ENCODE results near the gene SCO2. TPM values are rescaled to one million over a fixed set of nuclear protein-coding genes. Genes with fewer than 3 reads are reported as not detected.
A peak's percentile ranks its signal among the peaks of the same experiment; 100 is the strongest.

Gene SCO2
- polyA plus RNA-seq, 1 donor (not counting 4 experiments of a cell fraction or from before 2014, with no cell fraction given), result 1.9 TPM

DNA sequence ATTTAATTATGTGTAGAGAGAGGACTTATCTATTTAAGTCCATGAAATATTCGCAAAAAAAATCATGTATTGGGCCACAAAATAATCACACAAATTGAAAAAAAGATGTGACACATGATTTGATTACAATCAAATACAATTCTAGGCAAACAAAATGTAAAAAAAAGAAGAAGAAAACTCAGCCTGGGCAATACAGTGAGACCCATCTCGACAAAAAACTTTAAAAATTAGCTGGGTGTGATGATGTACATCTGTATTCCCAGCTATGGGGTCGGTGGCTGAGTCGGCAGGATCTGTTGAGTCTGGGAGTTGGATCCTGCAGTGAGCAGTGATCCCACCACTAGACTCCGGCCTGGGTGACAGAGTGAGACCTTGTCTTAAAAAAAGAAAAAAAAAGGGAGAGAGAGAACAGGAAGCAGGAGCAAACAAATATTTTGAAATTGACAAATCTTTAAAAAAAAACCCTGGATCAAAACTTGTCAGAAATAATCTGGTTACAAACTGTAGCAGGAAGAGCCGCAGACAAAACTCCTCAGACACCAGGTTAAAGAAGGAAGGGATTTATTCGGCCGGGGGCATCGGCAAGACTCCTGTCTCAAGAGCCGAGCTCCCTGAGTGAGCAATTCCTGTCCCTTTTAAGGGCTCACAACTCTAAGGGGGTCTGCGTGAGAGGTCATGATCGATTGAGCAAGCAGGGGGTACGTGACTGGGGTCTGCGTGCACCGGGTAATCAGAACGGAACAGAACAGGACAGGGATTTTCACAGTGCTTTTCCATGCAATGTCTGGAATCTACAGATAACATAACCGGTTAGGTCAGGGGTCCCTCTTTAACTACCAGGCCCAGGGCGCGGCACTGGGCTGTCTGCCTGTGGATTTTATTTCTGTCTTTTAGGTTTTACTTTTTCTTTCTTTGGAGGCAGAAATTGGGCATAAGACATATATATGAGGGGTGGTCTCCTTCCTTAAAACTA is 7.7 kb upstream of the SCO2 start:
- no peaks in the 10 kb centered on the region for H3K79me2 ChIP-seq (ENCODE audit: control insufficient read depth, insufficient read depth, low read length)
- no peaks in the 10 kb centered on the region for H3K9me3 ChIP-seq (ENCODE audit: control insufficient read depth, low read depth, low read length)
- dilution Hi-C loops (cut with MboI; ENCODE audit: extremely low pct_ligation_motif_present, low sequenced_read_pairs), result no loop called here
- H3K4me2 ChIP-seq (ENCODE audit: control insufficient read depth, extremely low read depth, insufficient read depth, low read depth, low read length), result no peak overlapping the region
- no peak overlapping the region for H3K27ac ChIP-seq (ENCODE audit: control insufficient read depth, insufficient read depth, low read length)
- peaks cover 0 to 2% of the 10 kb centered on the region in 2 experiments for H3K36me3 ChIP-seq (ENCODE audit: control insufficient read depth in 2 of 2, extremely low read depth in 1 of 2, insufficient read depth in 2 of 2, low read length in 2 of 2)
- no peak overlapping the region for H3K9ac ChIP-seq (ENCODE audit: control insufficient read depth, extremely low read depth, insufficient read depth, low read length)
- DNase-seq (ENCODE audit: low read depth, low spot score), result no peak
- TF ChIP-seq, protein P1, sequence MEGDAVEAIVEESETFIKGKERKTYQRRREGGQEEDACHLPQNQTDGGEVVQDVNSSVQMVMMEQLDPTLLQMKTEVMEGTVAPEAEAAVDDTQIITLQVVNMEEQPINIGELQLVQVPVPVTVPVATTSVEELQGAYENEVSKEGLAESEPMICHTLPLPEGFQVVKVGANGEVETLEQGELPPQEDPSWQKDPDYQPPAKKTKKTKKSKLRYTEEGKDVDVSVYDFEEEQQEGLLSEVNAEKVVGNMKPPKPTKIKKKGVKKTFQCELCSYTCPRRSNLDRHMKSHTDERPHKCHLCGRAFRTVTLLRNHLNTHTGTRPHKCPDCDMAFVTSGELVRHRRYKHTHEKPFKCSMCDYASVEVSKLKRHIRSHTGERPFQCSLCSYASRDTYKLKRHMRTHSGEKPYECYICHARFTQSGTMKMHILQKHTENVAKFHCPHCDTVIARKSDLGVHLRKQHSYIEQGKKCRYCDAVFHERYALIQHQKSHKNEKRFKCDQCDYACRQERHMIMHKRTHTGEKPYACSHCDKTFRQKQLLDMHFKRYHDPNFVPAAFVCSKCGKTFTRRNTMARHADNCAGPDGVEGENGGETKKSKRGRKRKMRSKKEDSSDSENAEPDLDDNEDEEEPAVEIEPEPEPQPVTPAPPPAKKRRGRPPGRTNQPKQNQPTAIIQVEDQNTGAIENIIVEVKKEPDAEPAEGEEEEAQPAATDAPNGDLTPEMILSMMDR (optimal IDR thresholded peaks at IDR 0.05 in 1 of 3, IDR thresholded peaks at IDR 0.05 in 1 of 3, conservative IDR thresholded peaks at IDR 0.05 in 1 of 3; ENCODE audit: extremely low read depth in 1 of 3, insufficient read depth in 2 of 3, low read length in 3 of 3), result no peak
- TF ChIP-seq EZH2 (IDR thresholded peaks at IDR 0.05; ENCODE audit: low read length), result no peak
- H4K20me1 ChIP-seq (ENCODE audit: control insufficient read depth, extremely low read depth, insufficient read depth, low read length), result no peaks in the 10 kb centered on the region
- H2AFZ ChIP-seq (ENCODE audit: control insufficient read depth, low read length), result no peak overlapping the region
- H3K9me1 ChIP-seq (ENCODE audit: control insufficient read depth, extremely low read depth, insufficient read depth, low read length), result no peaks in the 10 kb centered on the region
- peaks cover 11% of the 10 kb centered on the region for H3K27me3 ChIP-seq (ENCODE audit: control insufficient read depth, extremely low read depth, insufficient read depth, low read length)
- no peak for FAIRE-seq
- peaks cover 7% of the 10 kb centered on the region for H3K4me1 ChIP-seq (ENCODE audit: control insufficient read depth, extremely low read depth, insufficient read depth, low read length)
- H3K4me3 ChIP-seq (ENCODE audit: control insufficient read depth in 2 of 3, extremely low read depth in 1 of 3, insufficient read depth in 2 of 3, low read depth in 1 of 3, low read length in 3 of 3), result no peak overlapping the region

DNA sequence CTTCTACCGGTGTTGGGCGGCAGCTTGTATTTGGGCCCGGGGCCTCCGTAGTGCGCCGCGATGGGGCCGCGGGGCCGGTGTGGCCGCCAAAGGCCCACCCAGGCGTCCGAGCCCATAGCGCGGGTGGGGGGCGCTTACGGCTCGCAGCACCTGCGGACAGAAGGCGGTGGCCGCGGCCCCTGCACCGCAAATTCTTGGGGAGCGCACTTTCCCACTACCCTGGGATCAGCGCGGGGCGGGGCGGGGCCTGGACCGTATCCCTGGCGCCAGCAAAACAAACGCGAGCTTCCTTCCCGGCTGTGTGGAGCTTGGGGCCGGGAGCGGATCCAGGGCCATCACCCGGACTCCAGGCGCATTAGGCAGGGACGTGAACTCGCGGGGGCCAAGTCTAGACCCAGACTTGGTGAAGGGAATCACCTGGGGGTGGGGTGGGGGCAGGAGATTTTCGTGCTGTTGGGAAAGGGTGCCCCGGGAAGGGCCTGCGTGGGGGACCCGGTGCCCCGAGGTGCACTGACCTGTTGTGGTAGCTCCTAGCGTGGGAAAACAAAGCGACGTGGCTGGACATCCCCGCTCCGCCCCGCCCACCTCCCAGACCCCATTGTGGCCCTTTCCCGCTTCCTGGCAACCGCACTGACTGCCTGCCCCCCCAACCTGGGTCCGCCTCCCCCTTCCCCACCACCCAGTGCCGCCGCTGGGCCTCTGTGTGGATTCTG is 6.7 kb upstream of the SCO2 start:
- peak overlapping the region; percentile 50 to 79 (median 58) for H3K4me3 ChIP-seq (ENCODE audit: control insufficient read depth in 2 of 3, extremely low read depth in 1 of 3, insufficient read depth in 2 of 3, low read depth in 1 of 3, low read length in 3 of 3)
- FAIRE-seq (no peak), DNase-seq (ENCODE audit: low read depth, low spot score) (no peak)
- no peaks in the 10 kb centered on the region for H3K79me2 ChIP-seq (ENCODE audit: control insufficient read depth, insufficient read depth, low read length)
- TF ChIP-seq, protein P1 (optimal IDR thresholded peaks at IDR 0.05 in 1 of 3, IDR thresholded peaks at IDR 0.05 in 1 of 3, conservative IDR thresholded peaks at IDR 0.05 in 1 of 3; ENCODE audit: extremely low read depth in 1 of 3, insufficient read depth in 2 of 3, low read length in 3 of 3), result no peak
- no peak for TF ChIP-seq EZH2 (IDR thresholded peaks at IDR 0.05; ENCODE audit: low read length)
- H3K4me2 ChIP-seq (ENCODE audit: control insufficient read depth, extremely low read depth, insufficient read depth, low read depth, low read length), result peak overlapping the region; percentile 85
- no peaks in the 10 kb centered on the region for H4K20me1 ChIP-seq (ENCODE audit: control insufficient read depth, extremely low read depth, insufficient read depth, low read length)
- peaks cover 0 to 2% of the 10 kb centered on the region in 2 experiments for H3K36me3 ChIP-seq (ENCODE audit: control insufficient read depth in 2 of 2, extremely low read depth in 1 of 2, insufficient read depth in 2 of 2, low read length in 2 of 2)
- peak overlapping the region; percentile 12 for H2AFZ ChIP-seq (ENCODE audit: control insufficient read depth, low read length)
- dilution Hi-C loops (cut with MboI; ENCODE audit: extremely low pct_ligation_motif_present, low sequenced_read_pairs), result no loop called here
- H3K9me1 ChIP-seq (ENCODE audit: control insufficient read depth, extremely low read depth, insufficient read depth, low read length), result no peaks in the 10 kb centered on the region
- H3K27me3 ChIP-seq (ENCODE audit: control insufficient read depth, extremely low read depth, insufficient read depth, low read length), result peaks cover 11% of the 10 kb centered on the region
- H3K9me3 ChIP-seq (ENCODE audit: control insufficient read depth, low read depth, low read length), result no peaks in the 10 kb centered on the region
- peak overlapping the region; percentile 40 for H3K27ac ChIP-seq (ENCODE audit: control insufficient read depth, insufficient read depth, low read length)
- peaks cover 5% of the 10 kb centered on the region for H3K4me1 ChIP-seq (ENCODE audit: control insufficient read depth, extremely low read depth, insufficient read depth, low read length)
- peak overlapping the region; percentile 90 for H3K9ac ChIP-seq (ENCODE audit: control insufficient read depth, extremely low read depth, insufficient read depth, low read length)
